ENCODE measurements around the gene ATP13A1. TPM values are rescaled to one million over a fixed set of nuclear protein-coding genes. Genes with fewer than 3 reads are reported as not detected.

The ATP13A1 gene
- polyA plus RNA-seq, 1 of the 3 experiments (the other 2 are of a cell fraction): 67.9 TPM

GRCh38 chr19:19697589-19697988, 34.1 kb upstream of the ATP13A1 start (continued):
- no peak for TF ChIP-seq RCOR1 (IDR thresholded peaks at IDR 0.05; ENCODE audit: low read length)
- TF ChIP-seq EZH2phosphoT487 (IDR thresholded peaks at IDR 0.05; ENCODE audit: borderline replicate concordance, low read depth): no peak
- TF ChIP-seq MEF2A (IDR thresholded peaks at IDR 0.05; ENCODE audit: borderline replicate concordance, low read depth): no peak
- no peak for TF ChIP-seq SIN3A (IDR thresholded peaks at IDR 0.05; ENCODE audit: borderline replicate concordance, low read depth, low read length)
- TF ChIP-seq JUND (IDR thresholded peaks at IDR 0.05): no peak

GRCh38 chr19:19696386-19696785, 32.9 kb upstream of the ATP13A1 start:
- no peaks in the 10 kb centered on the region for H3K9me3 ChIP-seq
- no peaks in the 10 kb centered on the region for H3K27me3 ChIP-seq (ENCODE audit: insufficient read depth)
- no peaks in the 10 kb centered on the region for H3K4me1 ChIP-seq (ENCODE audit: control insufficient read depth in 1 of 2, insufficient read depth in 2 of 2, low read depth in 1 of 2, low read length in 1 of 2)
- WGBS (ENCODE audit: low lambda C conversion rate): 43% methylated on average over 1 of the region's 2 CpGs
- H3K36me3 ChIP-seq (replicated peaks in 1 of 2; ENCODE audit: control insufficient read depth in 1 of 2, insufficient read depth in 2 of 2, low read length in 1 of 2): no peaks in the 10 kb centered on the region
- no peak overlapping the region for H3K9ac ChIP-seq
- no peak overlapping the region for H2AFZ ChIP-seq (ENCODE audit: low read depth)
- no peak overlapping the region for H3K27ac ChIP-seq (ENCODE audit: low read depth in 2 of 2, low read length in 1 of 2)
- no peaks in the 10 kb centered on the region for H3K9me2 ChIP-seq
- H3F3A ChIP-seq (replicated peaks; ENCODE audit: insufficient read depth): no peaks in the 10 kb centered on the region
- no peak overlapping the region for H3K4me3 ChIP-seq (ENCODE audit: low read depth in 2 of 2, low read length in 1 of 2)
- no peak for TF ChIP-seq FOSL2 (IDR thresholded peaks at IDR 0.05; ENCODE audit: borderline replicate concordance, low read depth)
- TF ChIP-seq POLR2AphosphoS5 (IDR thresholded peaks at IDR 0.05; ENCODE audit: low read depth, low read length): no peak
- TF ChIP-seq NRF1 (IDR thresholded peaks at IDR 0.05; ENCODE audit: low read depth, low read length): no peak
- TF ChIP-seq SMC3 (IDR thresholded peaks at IDR 0.05; ENCODE audit: low read depth, low read length): no peak
- TF ChIP-seq ELF1 (IDR thresholded peaks at IDR 0.05): no peak
- no peak for TF ChIP-seq MXI1 (IDR thresholded peaks at IDR 0.05; ENCODE audit: low read depth, low read length)
- no peak for TF ChIP-seq TCF12 (IDR thresholded peaks at IDR 0.05)
- TF ChIP-seq, protein P1, sequence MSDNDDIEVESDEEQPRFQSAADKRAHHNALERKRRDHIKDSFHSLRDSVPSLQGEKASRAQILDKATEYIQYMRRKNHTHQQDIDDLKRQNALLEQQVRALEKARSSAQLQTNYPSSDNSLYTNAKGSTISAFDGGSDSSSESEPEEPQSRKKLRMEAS (IDR thresholded peaks at IDR 0.05; ENCODE audit: low read depth): no peak
- no peak for TF ChIP-seq RAD21 (IDR thresholded peaks at IDR 0.05; ENCODE audit: low read length)
- no peak for TF ChIP-seq FOXJ3 (CRISPR knock-in tag; IDR thresholded peaks at IDR 0.05)
- no peak for TF ChIP-seq JUND (IDR thresholded peaks at IDR 0.05)
- no peak for TF ChIP-seq YY1 (IDR thresholded peaks at IDR 0.05; ENCODE audit: low read depth)
- TF ChIP-seq RFX5 (IDR thresholded peaks at IDR 0.05; ENCODE audit: low read length): no peak
- no peak for TF ChIP-seq GABPA (IDR thresholded peaks at IDR 0.05; ENCODE audit: low read depth)
- CTCF ChIA-PET: no interaction called here
- no peaks in the 10 kb centered on the region for H3K79me2 ChIP-seq (ENCODE audit: insufficient read depth)
- no peak for DNase-seq
- no peak overlapping the region for H3K4me2 ChIP-seq
- POLR2A ChIA-PET: no interaction called here
- no peaks in the 10 kb centered on the region for H4K20me1 ChIP-seq (ENCODE audit: insufficient read depth)

DNA sequence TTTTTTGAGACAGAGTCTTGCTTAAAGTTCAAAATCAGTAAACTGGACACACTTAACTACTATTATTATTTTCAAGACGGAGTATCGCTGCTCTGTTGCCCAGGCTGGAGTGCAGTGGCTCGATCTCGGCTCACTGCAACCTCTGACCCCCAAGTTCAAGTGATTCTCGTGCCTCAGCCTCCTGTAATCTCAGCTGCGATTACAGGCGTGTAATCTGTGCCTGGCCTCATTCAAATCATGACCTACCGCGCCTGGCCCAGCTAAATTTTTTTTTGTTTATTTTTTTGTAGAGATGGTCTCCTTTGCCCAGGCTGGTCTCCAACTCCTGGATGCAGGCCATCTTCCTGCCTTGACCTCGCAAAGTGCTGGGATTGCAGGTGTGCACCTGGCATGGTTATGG, 28.2 kb upstream of the ATP13A1 start:
- Histone ChIP-seq H3K4me3 (ENCODE audit: low read depth in 2 of 2, low read length in 1 of 2) (no peak overlapping the region), H3K4me2 (no peak overlapping the region), H3K27me3 (ENCODE audit: insufficient read depth) (no peaks in the 10 kb centered on the region), H3K36me3 (replicated peaks in 1 of 2; ENCODE audit: control insufficient read depth in 1 of 2, insufficient read depth in 2 of 2, low read length in 1 of 2) (no peaks in the 10 kb centered on the region), H3K79me2 (ENCODE audit: insufficient read depth) (no peaks in the 10 kb centered on the region), H3K4me1 (ENCODE audit: control insufficient read depth in 1 of 2, insufficient read depth in 2 of 2, low read depth in 1 of 2, low read length in 1 of 2) (no peaks in the 10 kb centered on the region), H3F3A (replicated peaks; ENCODE audit: insufficient read depth) (no peaks in the 10 kb centered on the region), H3K9ac (no peak overlapping the region), H3K9me3 (no peaks in the 10 kb centered on the region), H3K9me2 (no peaks in the 10 kb centered on the region), H2AFZ (ENCODE audit: low read depth) (no peak overlapping the region), H4K20me1 (ENCODE audit: insufficient read depth) (no peaks in the 10 kb centered on the region), H3K27ac (ENCODE audit: low read depth in 2 of 2, low read length in 1 of 2) (no peak overlapping the region)
- POLR2A ChIA-PET: no interaction called here
- no peak for DNase-seq
- WGBS (ENCODE audit: low lambda C conversion rate): 71% methylated on average over 10 of the region's 10 CpGs
- CTCF ChIA-PET: no interaction called here
- TF ChIP-seq TCF12 (IDR thresholded peaks at IDR 0.05): no peak
- no peak for TF ChIP-seq POLR2AphosphoS5 (IDR thresholded peaks at IDR 0.05; ENCODE audit: low read depth, low read length)
- no peak for TF ChIP-seq TAF1 (IDR thresholded peaks at IDR 0.05; ENCODE audit: borderline replicate concordance, low read depth, low read length)
- no peak for TF ChIP-seq EP300 (IDR thresholded peaks at IDR 0.05; ENCODE audit: borderline replicate concordance in 1 of 2, low read depth in 1 of 2, low read length in 1 of 2)
- TF ChIP-seq ELF1 (IDR thresholded peaks at IDR 0.05): no peak
- TF ChIP-seq, protein P2, sequence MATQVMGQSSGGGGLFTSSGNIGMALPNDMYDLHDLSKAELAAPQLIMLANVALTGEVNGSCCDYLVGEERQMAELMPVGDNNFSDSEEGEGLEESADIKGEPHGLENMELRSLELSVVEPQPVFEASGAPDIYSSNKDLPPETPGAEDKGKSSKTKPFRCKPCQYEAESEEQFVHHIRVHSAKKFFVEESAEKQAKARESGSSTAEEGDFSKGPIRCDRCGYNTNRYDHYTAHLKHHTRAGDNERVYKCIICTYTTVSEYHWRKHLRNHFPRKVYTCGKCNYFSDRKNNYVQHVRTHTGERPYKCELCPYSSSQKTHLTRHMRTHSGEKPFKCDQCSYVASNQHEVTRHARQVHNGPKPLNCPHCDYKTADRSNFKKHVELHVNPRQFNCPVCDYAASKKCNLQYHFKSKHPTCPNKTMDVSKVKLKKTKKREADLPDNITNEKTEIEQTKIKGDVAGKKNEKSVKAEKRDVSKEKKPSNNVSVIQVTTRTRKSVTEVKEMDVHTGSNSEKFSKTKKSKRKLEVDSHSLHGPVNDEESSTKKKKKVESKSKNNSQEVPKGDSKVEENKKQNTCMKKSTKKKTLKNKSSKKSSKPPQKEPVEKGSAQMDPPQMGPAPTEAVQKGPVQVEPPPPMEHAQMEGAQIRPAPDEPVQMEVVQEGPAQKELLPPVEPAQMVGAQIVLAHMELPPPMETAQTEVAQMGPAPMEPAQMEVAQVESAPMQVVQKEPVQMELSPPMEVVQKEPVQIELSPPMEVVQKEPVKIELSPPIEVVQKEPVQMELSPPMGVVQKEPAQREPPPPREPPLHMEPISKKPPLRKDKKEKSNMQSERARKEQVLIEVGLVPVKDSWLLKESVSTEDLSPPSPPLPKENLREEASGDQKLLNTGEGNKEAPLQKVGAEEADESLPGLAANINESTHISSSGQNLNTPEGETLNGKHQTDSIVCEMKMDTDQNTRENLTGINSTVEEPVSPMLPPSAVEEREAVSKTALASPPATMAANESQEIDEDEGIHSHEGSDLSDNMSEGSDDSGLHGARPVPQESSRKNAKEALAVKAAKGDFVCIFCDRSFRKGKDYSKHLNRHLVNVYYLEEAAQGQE (IDR thresholded peaks at IDR 0.05; ENCODE audit: low read depth, low read length): no peak
- TF ChIP-seq NFIC (IDR thresholded peaks at IDR 0.05; ENCODE audit: borderline replicate concordance): no peak
- TF ChIP-seq TEAD4 (IDR thresholded peaks at IDR 0.05; ENCODE audit: borderline replicate concordance, insufficient read depth): no peak
- TF ChIP-seq RFX5 (IDR thresholded peaks at IDR 0.05; ENCODE audit: low read length): no peak
- TF ChIP-seq GABPA (IDR thresholded peaks at IDR 0.05; ENCODE audit: low read depth): no peak
- TF ChIP-seq FOXJ3 (CRISPR knock-in tag; IDR thresholded peaks at IDR 0.05): no peak
- TF ChIP-seq IRF3 (IDR thresholded peaks at IDR 0.05; ENCODE audit: low read depth, low read length): no peak
- no peak for TF ChIP-seq EZH2phosphoT487 (IDR thresholded peaks at IDR 0.05; ENCODE audit: borderline replicate concordance, low read depth)
- TF ChIP-seq CHD2 (IDR thresholded peaks at IDR 0.05; ENCODE audit: low read length, partially characterized antibody): no peak
